Measurements from ENCODE around the gene SOX6. TPM values are rescaled to one million over a fixed set of nuclear protein-coding genes. Genes with fewer than 3 reads are reported as not detected.

Gene SOX6
- total RNA-seq, 2 experiments from 2014 or later: not detected

DNA sequence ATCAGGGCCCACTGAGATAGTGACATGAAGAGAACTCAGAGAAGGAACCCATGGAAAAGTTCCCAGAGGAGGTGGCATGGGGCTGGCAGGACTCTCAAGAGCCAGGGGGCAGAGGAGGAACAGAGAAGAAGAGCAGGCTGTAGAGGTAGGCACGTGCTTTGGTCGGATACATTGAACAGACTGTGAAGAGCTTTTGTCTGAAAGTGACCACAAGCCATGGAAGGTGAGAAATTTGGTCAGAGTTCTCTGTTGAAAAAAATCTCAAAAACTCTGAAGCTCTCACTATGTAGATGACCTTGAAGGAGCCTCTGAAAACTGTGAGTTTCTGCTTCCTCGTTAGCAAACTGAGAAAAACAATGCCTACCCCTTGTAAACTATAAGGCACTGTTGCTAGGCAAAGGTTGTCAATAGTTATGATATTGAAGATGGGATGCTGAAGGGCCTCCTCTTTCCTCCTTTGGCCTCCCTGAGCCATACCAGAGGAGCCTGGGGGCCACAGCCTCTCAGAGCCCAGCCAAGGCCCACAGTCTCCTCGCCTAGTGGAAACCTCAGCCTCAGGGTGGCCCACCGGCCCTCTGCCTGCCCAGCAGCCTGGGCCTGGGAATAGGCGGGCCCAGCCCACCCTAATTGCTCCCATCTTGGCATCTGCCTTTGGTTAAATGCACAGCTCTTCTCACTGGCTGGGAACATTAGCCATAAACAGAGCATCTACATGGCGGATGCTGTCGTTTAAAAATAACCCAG lies 415.7 kb downstream of the SOX6 start:
- no peaks in the 10 kb centered on the region for H3K9me3 Mint-ChIP-seq (ENCODE audit: insufficient read depth)
- no peak overlapping the region for H3K4me3 Mint-ChIP-seq
- no peak overlapping the region for H3K27ac Mint-ChIP-seq
- DNase-seq: no peak
- H3K36me3 Mint-ChIP-seq (ENCODE audit: low read depth): no peaks in the 10 kb centered on the region
- H3K27me3 Mint-ChIP-seq (ENCODE audit: low read depth): no peaks in the 10 kb centered on the region
- ChIA-PET POLR2A (no interaction called here), CTCF (interaction anchor here (0.7 to 2.5 kb wide), 4 partner anchors 9 to 673 kb away, joined by 3 to 10 read pairs (median 4); no protein-coding TSS in a partner anchor)
- H3K4me1 Mint-ChIP-seq (ENCODE audit: low read depth): no peaks in the 10 kb centered on the region
- ATAC-seq: no peak

DNA sequence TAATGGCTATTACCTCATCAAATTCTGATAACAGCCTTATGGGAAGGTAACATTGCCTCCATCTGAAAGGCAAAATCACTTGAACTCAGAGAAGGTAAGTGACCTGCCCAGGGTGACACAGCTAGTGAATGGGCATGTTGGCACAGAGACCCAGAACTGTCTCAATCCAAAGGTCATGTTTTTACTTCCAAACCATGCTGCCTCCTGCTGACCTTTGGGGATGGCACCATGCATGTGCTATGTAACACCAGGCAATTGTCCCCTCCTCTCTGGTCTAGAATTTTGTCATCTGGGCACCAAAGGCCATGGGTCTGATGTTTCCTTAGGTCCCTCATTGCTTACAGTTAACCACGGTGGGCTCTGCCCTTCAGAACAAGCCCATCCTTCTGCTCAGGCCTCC lies 417.4 kb downstream of the SOX6 start:
- Mint-ChIP-seq H3K4me3 (no peak overlapping the region), H3K27ac (no peak overlapping the region), H3K4me1 (ENCODE audit: low read depth) (no peaks in the 10 kb centered on the region), H3K9me3 (ENCODE audit: insufficient read depth) (no peaks in the 10 kb centered on the region), H3K27me3 (ENCODE audit: low read depth) (no peaks in the 10 kb centered on the region), H3K36me3 (ENCODE audit: low read depth) (no peaks in the 10 kb centered on the region)
- DNase-seq (no peak), ATAC-seq (no peak)
- ChIA-PET CTCF (interaction anchor here (2.5 kb wide), 1 partner anchor 675 kb away, joined by 10 read pairs; no protein-coding TSS in a partner anchor), POLR2A (no interaction called here)

DNA sequence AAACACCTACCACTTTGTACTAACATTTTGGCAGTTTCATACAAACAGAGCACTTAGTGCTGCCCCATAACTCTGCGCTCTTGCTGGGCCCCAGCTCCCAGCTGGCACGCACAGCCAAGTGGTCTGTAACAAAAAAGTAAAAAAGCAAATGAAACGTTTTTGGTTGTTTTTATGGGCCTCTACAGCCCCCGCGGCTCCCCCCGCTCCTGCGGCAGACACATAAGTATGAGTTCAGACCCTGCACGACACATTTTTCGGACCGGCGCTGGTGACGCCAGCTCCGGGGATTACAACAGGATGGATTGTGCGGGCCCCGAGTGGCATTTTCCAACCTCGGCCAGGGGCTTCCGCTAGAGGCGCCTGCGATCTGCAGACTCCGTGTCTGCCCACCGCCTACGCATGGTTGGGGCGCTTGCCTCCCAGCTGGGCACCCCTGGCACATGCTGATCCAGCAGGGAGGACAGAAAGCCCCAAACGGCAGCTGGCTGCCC lies 418.2 kb downstream of the SOX6 start:
- ChIA-PET POLR2A (no interaction called here), CTCF (no interaction called here)
- no peaks in the 10 kb centered on the region for H3K9me3 Mint-ChIP-seq (ENCODE audit: insufficient read depth)
- no peaks in the 10 kb centered on the region for H3K27me3 Mint-ChIP-seq (ENCODE audit: low read depth)
- H3K36me3 Mint-ChIP-seq (ENCODE audit: low read depth): no peaks in the 10 kb centered on the region
- no peak for ATAC-seq
- no peak overlapping the region for H3K27ac Mint-ChIP-seq
- no peaks in the 10 kb centered on the region for H3K4me1 Mint-ChIP-seq (ENCODE audit: low read depth)
- DNase-seq: no peak
- no peak overlapping the region for H3K4me3 Mint-ChIP-seq

DNA sequence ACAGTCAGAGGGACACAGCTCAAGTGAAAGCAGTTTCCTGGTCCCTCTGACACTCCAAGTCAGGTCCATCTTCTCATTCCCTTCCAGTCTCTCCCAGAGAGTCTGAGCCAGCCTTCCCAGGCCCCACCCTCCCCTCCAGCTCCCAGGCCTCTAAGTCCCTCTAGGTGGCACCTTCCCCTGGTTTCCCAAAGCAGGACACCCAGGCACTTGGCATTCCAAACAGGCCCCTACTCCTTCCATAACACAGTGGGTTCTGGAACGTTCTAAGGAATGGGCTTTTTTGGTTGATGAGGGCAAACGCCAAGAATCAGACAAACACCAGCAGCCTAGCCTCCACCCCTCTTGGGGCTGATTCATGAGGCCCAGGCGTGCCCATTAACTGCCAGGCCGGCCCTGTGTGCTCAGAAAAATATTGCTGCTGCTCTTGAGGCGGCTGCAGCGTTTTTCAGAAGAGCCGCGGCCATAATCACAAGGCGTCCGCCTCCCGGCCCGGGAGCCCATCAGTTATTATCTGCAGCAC lies 418.7 kb downstream of the SOX6 start:
- ChIA-PET POLR2A (no interaction called here), CTCF (no interaction called here)
- Mint-ChIP-seq H3K27me3 (ENCODE audit: low read depth) (no peaks in the 10 kb centered on the region), H3K4me1 (ENCODE audit: low read depth) (no peaks in the 10 kb centered on the region), H3K4me3 (no peak overlapping the region), H3K27ac (no peak overlapping the region), H3K9me3 (ENCODE audit: insufficient read depth) (no peaks in the 10 kb centered on the region), H3K36me3 (ENCODE audit: low read depth) (no peaks in the 10 kb centered on the region)
- ATAC-seq (no peak), DNase-seq (no peak)

DNA sequence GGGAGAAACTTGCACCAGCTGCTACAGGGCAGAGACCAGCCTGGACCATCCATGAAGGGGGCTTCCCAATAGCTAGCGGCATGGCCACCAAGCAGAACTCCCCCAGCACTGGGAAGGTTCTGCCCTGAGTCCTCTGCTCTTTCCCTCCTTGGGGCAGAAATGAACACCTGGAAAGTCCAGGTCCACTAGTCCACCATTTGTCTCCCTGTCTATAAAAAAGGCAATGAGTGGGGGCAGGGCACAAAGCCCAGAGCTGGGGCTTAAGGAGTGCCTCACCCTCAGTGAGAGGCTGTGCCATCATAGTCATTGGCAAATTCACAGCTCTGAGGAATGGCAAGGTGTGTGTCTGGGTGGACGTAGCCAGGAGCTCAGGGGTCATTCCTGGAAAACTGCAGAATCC lies 420.3 kb downstream of the SOX6 start:
- ATAC-seq: no peak
- Mint-ChIP-seq H3K36me3 (ENCODE audit: low read depth) (no peaks in the 10 kb centered on the region), H3K9me3 (ENCODE audit: insufficient read depth) (no peaks in the 10 kb centered on the region), H3K27ac (no peak overlapping the region), H3K4me3 (no peak overlapping the region), H3K27me3 (ENCODE audit: low read depth) (no peaks in the 10 kb centered on the region), H3K4me1 (ENCODE audit: low read depth) (no peaks in the 10 kb centered on the region)
- no peak for DNase-seq
- CTCF ChIA-PET: no interaction called here
- POLR2A ChIA-PET: no interaction called here

DNA sequence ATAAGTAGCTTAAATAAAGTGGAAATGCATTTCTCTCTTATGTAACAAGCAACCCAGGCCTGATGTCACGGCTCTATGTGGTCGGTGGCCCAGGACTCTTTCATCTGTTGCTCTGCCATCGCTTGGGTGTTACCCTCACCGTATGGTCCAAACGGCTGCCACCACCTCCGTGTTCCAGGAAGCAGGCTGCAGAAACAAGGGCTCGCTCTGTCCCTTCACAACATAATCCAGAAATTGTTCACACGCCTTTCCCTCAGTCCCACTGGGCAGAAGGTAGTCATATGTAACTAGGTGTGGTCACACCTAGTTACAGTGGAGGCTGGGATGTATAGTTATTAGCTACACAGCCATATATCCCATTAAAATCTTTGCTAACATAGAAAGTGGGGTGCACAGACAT lies 421.0 kb downstream of the SOX6 start:
- no peaks in the 10 kb centered on the region for H3K4me1 Mint-ChIP-seq (ENCODE audit: low read depth)
- no peak for DNase-seq
- H3K36me3 Mint-ChIP-seq (ENCODE audit: low read depth): no peaks in the 10 kb centered on the region
- no peak overlapping the region for H3K4me3 Mint-ChIP-seq
- no peaks in the 10 kb centered on the region for H3K9me3 Mint-ChIP-seq (ENCODE audit: insufficient read depth)
- ChIA-PET POLR2A (no interaction called here), CTCF (no interaction called here)
- ATAC-seq: no peak
- no peak overlapping the region for H3K27ac Mint-ChIP-seq
- H3K27me3 Mint-ChIP-seq (ENCODE audit: low read depth): no peaks in the 10 kb centered on the region

DNA sequence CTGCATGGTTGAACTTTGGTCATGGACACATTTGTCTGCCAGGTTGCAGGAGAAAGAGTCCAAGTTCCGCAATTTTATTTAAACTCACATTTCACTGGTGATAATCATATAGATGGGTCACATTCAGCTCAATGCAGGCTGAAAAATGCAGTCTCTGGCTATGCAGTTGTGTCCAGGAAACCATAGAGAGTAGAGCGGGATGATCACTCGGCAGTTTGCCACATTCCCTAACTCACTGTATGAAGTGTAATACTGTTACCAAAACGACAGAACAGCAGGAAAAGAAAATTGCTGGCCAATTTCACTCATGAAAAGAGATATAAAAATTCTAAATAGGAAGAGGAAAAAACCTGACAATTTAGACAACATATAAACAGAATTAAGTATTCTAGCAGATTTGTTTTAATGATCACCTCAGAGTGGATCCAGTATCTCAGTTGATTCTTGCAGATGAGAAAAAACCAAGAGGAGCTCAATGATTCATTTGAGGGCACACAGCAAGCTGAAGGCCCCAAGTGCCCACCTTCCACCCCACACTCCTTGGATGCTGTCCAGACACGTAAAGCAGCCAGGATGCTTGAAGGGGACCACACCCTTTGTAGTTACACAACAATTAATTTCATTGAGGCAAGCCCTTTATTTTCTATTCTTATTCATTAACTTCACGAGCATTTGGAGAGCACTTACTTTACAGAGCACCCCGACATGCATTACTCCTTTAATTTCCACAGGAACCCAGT lies 422.3 kb downstream of the SOX6 start:
- ChIA-PET CTCF (no interaction called here), POLR2A (no interaction called here)
- ATAC-seq: no peak

DNA sequence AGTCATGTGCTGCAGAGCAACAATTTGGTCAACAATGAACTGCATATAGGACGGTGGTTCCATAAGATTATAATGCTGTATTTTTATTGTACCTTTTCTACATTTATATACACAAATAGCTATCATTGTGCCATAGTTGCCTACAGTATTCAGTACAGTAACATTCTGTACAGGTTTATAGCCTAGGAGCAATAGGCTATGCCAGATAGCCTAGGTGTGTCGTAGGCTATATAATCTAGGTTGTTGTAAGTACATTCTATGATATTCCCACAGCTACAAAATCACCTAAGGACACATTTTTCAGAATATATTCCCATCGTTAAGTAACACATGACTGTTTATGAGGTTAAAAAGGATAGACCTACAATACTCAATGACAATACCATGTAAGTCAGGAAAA lies 423.9 kb downstream of the SOX6 start:
- Mint-ChIP-seq H3K27me3 (ENCODE audit: low read depth) (no peaks in the 10 kb centered on the region), H3K4me3 (no peak overlapping the region), H3K36me3 (ENCODE audit: low read depth) (no peaks in the 10 kb centered on the region), H3K27ac (no peak overlapping the region), H3K9me3 (ENCODE audit: insufficient read depth) (no peaks in the 10 kb centered on the region), H3K4me1 (ENCODE audit: low read depth) (no peaks in the 10 kb centered on the region)
- DNase-seq (no peak), ATAC-seq (no peak)
- ChIA-PET CTCF (no interaction called here), POLR2A (no interaction called here)

More for the DNA sequence above, 422.3 kb downstream of the SOX6 start:
- no peaks in the 10 kb centered on the region for H3K4me1 Mint-ChIP-seq (ENCODE audit: low read depth)
- DNase-seq: no peak
- no peaks in the 10 kb centered on the region for H3K9me3 Mint-ChIP-seq (ENCODE audit: insufficient read depth)
- H3K36me3 Mint-ChIP-seq (ENCODE audit: low read depth): no peaks in the 10 kb centered on the region
- H3K27ac Mint-ChIP-seq: no peak overlapping the region
- H3K27me3 Mint-ChIP-seq (ENCODE audit: low read depth): no peaks in the 10 kb centered on the region
- no peak overlapping the region for H3K4me3 Mint-ChIP-seq

DNA sequence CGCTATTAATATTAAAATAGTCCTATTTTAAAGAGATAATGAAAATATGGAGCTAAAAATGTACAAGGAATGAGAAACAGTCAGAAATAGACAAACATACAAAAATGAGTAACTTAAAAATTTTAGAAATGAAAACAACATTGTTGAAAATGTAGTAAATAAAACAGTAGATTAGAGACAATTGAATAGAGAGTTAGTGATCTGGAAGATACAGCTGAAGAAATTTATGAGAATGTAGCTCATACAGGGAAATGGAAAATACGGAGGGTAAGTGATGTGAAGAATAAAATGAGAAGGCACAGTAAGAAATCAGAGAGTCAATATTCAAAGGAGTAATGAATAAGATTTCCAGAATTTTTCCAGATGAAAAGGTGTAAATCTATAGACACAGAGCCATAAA lies 424.8 kb downstream of the SOX6 start:
- CTCF ChIA-PET: no interaction called here
- ATAC-seq: no peak
- Mint-ChIP-seq H3K4me1 (ENCODE audit: low read depth) (no peaks in the 10 kb centered on the region), H3K36me3 (ENCODE audit: low read depth) (no peaks in the 10 kb centered on the region), H3K9me3 (ENCODE audit: insufficient read depth) (no peaks in the 10 kb centered on the region), H3K27ac (no peak overlapping the region), H3K4me3 (no peak overlapping the region), H3K27me3 (ENCODE audit: low read depth) (no peaks in the 10 kb centered on the region)
- DNase-seq: no peak
- POLR2A ChIA-PET: no interaction called here

DNA sequence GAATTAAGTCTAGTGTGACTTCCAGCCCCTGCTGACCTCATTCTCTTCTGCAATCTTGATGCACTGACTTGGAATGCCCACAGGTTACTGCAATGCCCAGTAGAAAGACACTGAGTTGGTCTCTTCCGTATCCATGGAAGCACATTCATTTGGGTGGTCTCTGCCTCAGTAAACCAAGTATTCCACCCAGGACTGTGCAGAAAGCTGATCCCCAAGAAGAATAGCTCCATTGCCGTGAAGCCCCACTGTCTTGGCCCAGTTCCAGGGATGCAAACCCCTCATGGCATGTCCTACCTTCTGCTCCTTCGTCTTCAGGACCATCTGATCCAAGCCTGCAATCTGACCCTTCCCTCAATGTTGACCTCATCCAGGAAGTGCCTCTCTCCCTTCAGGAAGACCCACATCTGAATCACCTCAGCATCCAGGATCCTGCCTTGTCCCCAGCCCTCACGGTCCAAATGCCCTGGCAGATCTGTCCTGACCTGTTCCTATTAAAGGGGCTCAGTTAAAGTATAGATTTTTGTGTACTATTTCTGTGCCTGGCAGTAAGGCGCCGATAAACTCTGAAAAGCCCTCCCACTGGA lies 425.8 kb downstream of the SOX6 start:
- Mint-ChIP-seq H3K36me3 (ENCODE audit: low read depth) (no peaks in the 10 kb centered on the region), H3K27me3 (ENCODE audit: low read depth) (no peaks in the 10 kb centered on the region), H3K4me1 (ENCODE audit: low read depth) (no peaks in the 10 kb centered on the region), H3K9me3 (ENCODE audit: insufficient read depth) (no peaks in the 10 kb centered on the region), H3K27ac (no peak overlapping the region), H3K4me3 (no peak overlapping the region)
- no peak for DNase-seq
- ChIA-PET POLR2A (no interaction called here), CTCF (no interaction called here)
- ATAC-seq: no peak

DNA sequence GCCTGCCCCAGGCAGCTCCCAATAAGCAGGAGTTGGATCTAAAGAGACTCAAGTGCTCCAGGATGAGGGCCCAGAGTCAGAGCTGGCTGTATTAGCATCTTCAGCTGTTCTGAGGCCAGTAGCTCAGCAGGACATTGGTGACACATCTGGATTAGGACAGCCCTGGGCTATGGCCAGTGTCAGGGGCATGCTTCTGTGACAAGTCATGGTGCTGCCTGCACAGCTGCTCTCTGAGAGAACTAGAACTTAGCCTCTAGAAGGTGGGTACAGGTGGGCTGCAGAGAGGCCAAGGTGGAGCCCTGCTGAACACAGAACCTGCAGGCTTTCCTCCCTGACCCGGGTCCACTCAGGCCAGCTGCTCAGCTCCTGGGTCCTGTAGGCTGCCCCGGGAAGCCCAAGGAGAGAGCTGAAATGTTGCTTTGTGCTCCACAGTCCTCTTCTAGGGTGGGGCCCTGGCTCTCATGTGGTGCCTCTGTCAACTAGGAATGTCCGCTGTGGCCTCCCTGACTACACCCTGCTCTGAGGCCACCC lies 426.9 kb downstream of the SOX6 start:
- H3K36me3 Mint-ChIP-seq (ENCODE audit: low read depth): no peaks in the 10 kb centered on the region
- CTCF ChIA-PET: interaction anchor here (0.8 kb wide), 1 partner anchor 11 kb away, joined by 3 read pairs; no protein-coding TSS in a partner anchor
- H3K4me3 Mint-ChIP-seq: no peak overlapping the region
- DNase-seq (no peak), ATAC-seq (no peak)
- POLR2A ChIA-PET: no interaction called here
- H3K9me3 Mint-ChIP-seq (ENCODE audit: insufficient read depth): no peaks in the 10 kb centered on the region
- H3K27ac Mint-ChIP-seq: no peak overlapping the region
- no peaks in the 10 kb centered on the region for H3K27me3 Mint-ChIP-seq (ENCODE audit: low read depth)
- no peaks in the 10 kb centered on the region for H3K4me1 Mint-ChIP-seq (ENCODE audit: low read depth)

DNA sequence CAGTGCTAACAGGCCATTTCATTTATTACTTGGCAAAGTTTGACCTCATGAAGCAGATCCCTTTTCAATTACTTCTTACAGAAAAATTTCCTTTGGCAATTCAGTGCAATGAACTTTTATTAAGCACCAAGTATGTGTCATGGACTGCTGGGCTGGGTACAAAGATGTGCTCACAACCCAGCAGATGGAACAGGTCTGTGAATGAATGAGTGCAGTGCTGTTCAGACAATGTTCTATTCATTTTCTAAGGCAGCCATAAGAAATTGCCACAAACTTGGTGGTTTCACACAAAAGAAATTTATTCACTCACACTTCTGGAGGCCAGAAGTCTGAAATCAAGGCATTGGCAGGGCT lies 428.5 kb downstream of the SOX6 start:
- Mint-ChIP-seq H3K36me3 (ENCODE audit: low read depth) (no peaks in the 10 kb centered on the region), H3K4me1 (ENCODE audit: low read depth) (no peaks in the 10 kb centered on the region), H3K27ac (no peak overlapping the region), H3K4me3 (no peak overlapping the region), H3K27me3 (ENCODE audit: low read depth) (no peaks in the 10 kb centered on the region), H3K9me3 (ENCODE audit: insufficient read depth) (no peaks in the 10 kb centered on the region)
- ChIA-PET POLR2A (no interaction called here), CTCF (interaction anchor here (1.0 kb wide), 1 partner anchor 13 kb away, joined by 4 read pairs; no protein-coding TSS in a partner anchor)
- no peak for DNase-seq
- ATAC-seq: no peak
